Natural killer cell (primary cell): ENCODE measurements around the gene PHOX2B. TPM values are rescaled to one million over a fixed set of nuclear protein-coding genes. Genes with fewer than 3 reads are reported as not detected.

Experiments
- ATAC-seq, 3 donors: fragments of 150-1000 bp in 2 of 3; fragments of 200-7000 bp in 1 of 3; cut with Tn5 transposase; 1 replicate in 1 of 3; 2 replicates in 2 of 3; pipeline ENCODE4 v1.10.0; 2021; ENCODE audit warnings: mild to moderate bottlenecking in 2 of 3, moderate library complexity in 2 of 3
- DNase-seq, 2 donors: peaks; one replicate each; pipeline versions ENCODE4 v3.0.0 to v3.0.0-alpha.2; 2013 to 2021; ENCODE audit warnings: mixed read lengths in 1 of 2
- H3K27ac ChIP-seq: one replicate; pipeline ENCODE4 v1.5.1; 2013; ENCODE audit warnings: mild to moderate bottlenecking, low read length
- H3K27me3 ChIP-seq: one replicate; pipeline ENCODE4 v1.6.1; 2013; ENCODE audit warnings: low read length; ENCODE audit not compliant: control insufficient read depth, insufficient read depth
- H3K36me3 ChIP-seq: one replicate; pipeline ENCODE4 v1.6.1; 2013; ENCODE audit warnings: low read length; ENCODE audit not compliant: control insufficient read depth, insufficient read depth
- H3K4me1 ChIP-seq: one replicate; pipeline ENCODE4 v1.6.1; 2013; ENCODE audit warnings: low read length; ENCODE audit not compliant: control insufficient read depth, insufficient read depth
- H3K4me3 ChIP-seq: one replicate; pipeline ENCODE4 v1.5.1; 2013; ENCODE audit warnings: low read length
- H3K9me3 ChIP-seq: one replicate; pipeline ENCODE4 v1.6.1; 2013; ENCODE audit warnings: low read length; ENCODE audit not compliant: control insufficient read depth, insufficient read depth
- H3K27ac Mint-ChIP-seq, 2 donors: one replicate each; pipeline ENCODE4 v1.8.0; 2022; ENCODE audit warnings: mild to moderate bottlenecking in 2 of 2, mixed read lengths in 2 of 2, moderate library complexity in 1 of 2
- H3K27me3 Mint-ChIP-seq, 2 donors: one replicate each; pipeline ENCODE4 v1.8.0; 2022; ENCODE audit warnings: low read depth in 2 of 2, mixed read lengths in 2 of 2
- H3K36me3 Mint-ChIP-seq: one replicate; pipeline ENCODE4 v1.8.0; 2022; ENCODE audit warnings: mixed read lengths
- H3K4me1 Mint-ChIP-seq, 2 donors: one replicate each; pipeline ENCODE4 v1.8.0; 2022; ENCODE audit warnings: mixed read lengths in 2 of 2
- H3K4me3 Mint-ChIP-seq: one replicate; pipeline ENCODE4 v1.8.0; 2022; ENCODE audit warnings: mild to moderate bottlenecking, moderate library complexity, mixed read lengths
- H3K9me3 Mint-ChIP-seq, 2 donors: one replicate each; pipeline ENCODE4 v1.8.0; 2022; ENCODE audit warnings: mixed read lengths in 2 of 2
- WGBS: methylation state at CpG from one replicate; pipeline ENCODE4 v1.1.7; 2013; ENCODE audit warnings: missing lambda C conversion rate; ENCODE audit not compliant: insufficient coverage; 5-methylcytosine and 5-hydroxymethylcytosine counted together
- intact Hi-C: fragments of 100-400 bp; cut with micrococcal nuclease; formaldehyde crosslinking; loops from one replicate; pipeline ENCODE4 v1.14.2; 2022
- total RNA-seq, 4 donors: library from RNA; stranded (reverse); fragments of 120-200 nt in 1 of 4; gene quantifications; one replicate each; pipeline versions ENCODE4 v1.2.3 to v1.2.4, GENCODE V29; 2013 to 2022
- TF ChIP-seq, protein P1 (sequence below): fragments of 200-600 bp; IDR thresholded peaks from one replicate; pipeline ENCODE4 v1.8.0; 2022; ENCODE audit warnings: antibody characterized with exemption

The PHOX2B gene
- total RNA-seq = not detected
- not detected for total RNA-seq (2013)

DNA sequence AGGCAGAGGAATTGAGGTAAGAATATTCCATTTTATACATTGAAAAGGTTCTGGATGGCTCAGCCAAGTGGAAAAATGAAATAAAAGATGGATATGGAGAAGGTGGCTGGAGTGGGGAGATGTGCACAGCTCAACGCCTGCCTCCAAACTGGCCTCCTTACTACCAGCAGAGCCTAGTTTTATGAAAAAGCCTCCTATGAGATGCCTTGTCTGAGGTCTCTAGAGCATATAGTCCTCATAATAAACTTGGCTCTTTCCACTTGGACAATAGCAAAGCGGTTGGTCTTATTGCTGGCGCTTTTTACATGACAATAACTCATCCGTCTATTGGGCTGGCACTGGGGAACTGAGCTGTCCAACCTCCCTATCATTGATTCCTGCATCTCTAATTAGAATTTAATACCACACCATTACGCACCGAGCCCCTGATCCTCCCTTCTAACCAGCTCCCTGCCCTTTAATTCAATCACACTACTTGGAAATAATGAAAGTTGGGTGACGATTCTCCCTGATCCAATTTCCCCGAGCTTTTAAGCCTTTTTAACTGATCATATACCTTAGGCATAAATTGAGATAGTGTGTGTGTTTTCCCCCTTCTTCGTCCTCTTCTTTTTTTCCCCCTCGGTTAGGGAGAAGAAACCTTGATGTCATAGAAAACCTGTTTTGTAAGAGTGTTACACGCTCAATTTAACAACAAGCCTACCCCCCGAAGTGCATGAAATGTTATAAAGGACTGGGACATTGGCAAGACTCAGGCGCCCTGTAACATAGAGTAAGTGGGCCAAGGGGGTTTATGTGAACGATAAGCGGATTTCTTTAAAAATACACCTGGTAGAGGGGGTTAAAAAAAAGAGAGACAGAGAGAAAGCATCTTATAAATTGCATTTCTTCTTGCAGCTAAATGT is at the start of gene PHOX2B:
TSS of gene PHOX2B (minus strand) at position 155 of the 905 bp plus-strand sequence. CDS start at position 40, 115 bp downstream.
- TF ChIP-seq, protein P1, sequence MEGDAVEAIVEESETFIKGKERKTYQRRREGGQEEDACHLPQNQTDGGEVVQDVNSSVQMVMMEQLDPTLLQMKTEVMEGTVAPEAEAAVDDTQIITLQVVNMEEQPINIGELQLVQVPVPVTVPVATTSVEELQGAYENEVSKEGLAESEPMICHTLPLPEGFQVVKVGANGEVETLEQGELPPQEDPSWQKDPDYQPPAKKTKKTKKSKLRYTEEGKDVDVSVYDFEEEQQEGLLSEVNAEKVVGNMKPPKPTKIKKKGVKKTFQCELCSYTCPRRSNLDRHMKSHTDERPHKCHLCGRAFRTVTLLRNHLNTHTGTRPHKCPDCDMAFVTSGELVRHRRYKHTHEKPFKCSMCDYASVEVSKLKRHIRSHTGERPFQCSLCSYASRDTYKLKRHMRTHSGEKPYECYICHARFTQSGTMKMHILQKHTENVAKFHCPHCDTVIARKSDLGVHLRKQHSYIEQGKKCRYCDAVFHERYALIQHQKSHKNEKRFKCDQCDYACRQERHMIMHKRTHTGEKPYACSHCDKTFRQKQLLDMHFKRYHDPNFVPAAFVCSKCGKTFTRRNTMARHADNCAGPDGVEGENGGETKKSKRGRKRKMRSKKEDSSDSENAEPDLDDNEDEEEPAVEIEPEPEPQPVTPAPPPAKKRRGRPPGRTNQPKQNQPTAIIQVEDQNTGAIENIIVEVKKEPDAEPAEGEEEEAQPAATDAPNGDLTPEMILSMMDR = no peak
- peaks cover 46% of the 10 kb centered on the region for H3K27me3 ChIP-seq
- 16% methylated on average over 9 of the region's 15 CpGs for WGBS

GRCh38 chr4:41797260-41797659 is 48.7 kb upstream of the PHOX2B start:
- Histone ChIP-seq H3K27ac (no peak overlapping the region), H3K36me3 (no peaks in the 10 kb centered on the region), H3K9me3 (no peaks in the 10 kb centered on the region), H3K4me1 (no peaks in the 10 kb centered on the region), H3K27me3 (no peaks in the 10 kb centered on the region), H3K4me3 (no peak overlapping the region)
- no peaks in the 10 kb centered on the region for H3K36me3 Mint-ChIP-seq
- peaks cover 0 to 2% of the 10 kb centered on the region in 2 donors for H3K27me3 Mint-ChIP-seq
- WGBS = 61% methylated on average over 2 of the region's 2 CpGs
- intact Hi-C loops = no loop called here
- H3K4me3 Mint-ChIP-seq = no peak overlapping the region
- no peak overlapping the region for H3K27ac Mint-ChIP-seq
- ATAC-seq = no peak
- H3K9me3 Mint-ChIP-seq = peaks cover 0 to 3% of the 10 kb centered on the region in 2 donors
- DNase-seq = no peak
- TF ChIP-seq, protein P1 = no peak
- H3K4me1 Mint-ChIP-seq = no peaks in the 10 kb centered on the region

More for the DNA sequence above, at the start of gene PHOX2B:
- H3K9me3 Mint-ChIP-seq = no peaks in the 10 kb centered on the region
- no peak within 1 kb of the TSS for H3K27ac Mint-ChIP-seq
- H3K4me3 Mint-ChIP-seq = no peak within 1 kb of the TSS
- peaks cover 74 to 76% of the 10 kb centered on the region in 2 donors for H3K27me3 Mint-ChIP-seq
- H3K36me3 Mint-ChIP-seq = peaks cover 14% of the 10 kb centered on the region
- no peak within 1 kb of the TSS for H3K4me3 ChIP-seq
- H3K27ac ChIP-seq = no peak within 1 kb of the TSS
- H3K9me3 ChIP-seq = peaks cover 2% of the 10 kb centered on the region
- DNase-seq (no peak), ATAC-seq (no peak)
- no peaks in the 10 kb centered on the region for H3K36me3 ChIP-seq
- no peaks in the 10 kb centered on the region for H3K4me1 Mint-ChIP-seq
- no peaks in the 10 kb centered on the region for H3K4me1 ChIP-seq
- intact Hi-C loops = no loop called here

- DNase-seq (no peak), ATAC-seq (no peak)
- WGBS = 19% methylated on average over 5 of the region's 8 CpGs
- Histone ChIP-seq H3K36me3 (no peaks in the 10 kb centered on the region), H3K4me1 (no peaks in the 10 kb centered on the region), H3K27ac (no peak overlapping the region), H3K9me3 (no peaks in the 10 kb centered on the region), H3K4me3 (no peak overlapping the region), H3K27me3 (no peaks in the 10 kb centered on the region)
- Mint-ChIP-seq H3K9me3 (peaks cover 0 to 3% of the 10 kb centered on the region in 2 donors), H3K4me1 (no peaks in the 10 kb centered on the region), H3K27me3 (peaks cover 0 to 7% of the 10 kb centered on the region in 2 donors), H3K36me3 (no peaks in the 10 kb centered on the region), H3K27ac (no peak overlapping the region), H3K4me3 (no peak overlapping the region)
- TF ChIP-seq, protein P1 = no peak
- intact Hi-C loops = no loop called here
Measured at GRCh38 chr4:41796545-41797210, 48.2 kb upstream of the PHOX2B start.
